Stimulated activated CD8-positive, alpha-beta memory T cell treated with anti-CD3 and anti-CD28 coated beads, Interleukin-7, amount 100 ng/mL, for 1 hour (primary cell): Measurements from ENCODE around the gene CHD2.

Experiments
- DNase-seq, 2 donors: peaks; one replicate each; pipeline ENCODE4 v3.0.0-alpha.2; 2020; ENCODE audit warnings: low read depth in 2 of 2

The CHD2 gene

GRCh38 chr15:93068581-93069199 is 168.6 kb downstream of the CHD2 start:
- no peak for DNase-seq

GRCh38 chr15:93070132-93070531 is 170.0 kb downstream of the CHD2 start:
- no peak for DNase-seq

- no peak for DNase-seq
Observed at GRCh38 chr15:93070551-93071296, 170.6 kb downstream of the CHD2 start.

- no peak for DNase-seq
Observed at GRCh38 chr15:93071469-93071936, 171.4 kb downstream of the CHD2 start.

- no peak for DNase-seq
Observed at GRCh38 chr15:93072011-93072410, 171.9 kb downstream of the CHD2 start.

- no peak for DNase-seq
Observed at GRCh38 chr15:93072411-93073394, 172.6 kb downstream of the CHD2 start.

GRCh38 chr15:93073465-93073952 is 173.4 kb downstream of the CHD2 start:
- no peak for DNase-seq

GRCh38 chr15:93074599-93074998 is 174.5 kb downstream of the CHD2 start:
- no peak for DNase-seq

GRCh38 chr15:93076217-93076616 is 176.1 kb downstream of the CHD2 start:
- DNase-seq = no peak

GRCh38 chr15:93076875-93077274 is 176.8 kb downstream of the CHD2 start:
- no peak for DNase-seq
